GM12873 (cell line): ENCODE measurements around the gene KIF1C.

Source experiments
- CTCF ChIP-seq: IDR thresholded peaks from 2 replicates; pipeline ENCODE4 v1.5.1; 2012; ENCODE audit warnings: low read depth, mild to moderate bottlenecking, moderate library complexity, low read length, control low read depth; ENCODE audit not compliant: insufficient read depth; ENCODE audit errors: missing control alignments

Gene KIF1C

GRCh38 chr17:5068236-5068635, 70.5 kb downstream of the KIF1C start:
- no peak for TF ChIP-seq CTCF

- TF ChIP-seq CTCF, result no peak
Observed at GRCh38 chr17:5069724-5070123, 72.0 kb downstream of the KIF1C start.

GRCh38 chr17:5077781-5078105, 80.0 kb downstream of the KIF1C start:
- no peak for TF ChIP-seq CTCF
